Measurements from ENCODE around the gene SH3PXD2A.
"Not testable (repeated sequence)": the region's sequence is repeated elsewhere in the genome, so short reads cannot be mapped to it uniquely, and the experiment has no call there.

The SH3PXD2A gene

GRCh38 chr10:103651783-103652476, 203.4 kb downstream of the SH3PXD2A start:
- DNase-seq (ENCODE audit: low read depth in 1 of 2, low spot score in 1 of 2): no peak

- DNase-seq (ENCODE audit: low read depth in 1 of 2, low spot score in 1 of 2): no peak
Observed at GRCh38 chr10:103651333-103651732, 204.0 kb downstream of the SH3PXD2A start.

- DNase-seq (ENCODE audit: low read depth in 1 of 2, low spot score in 1 of 2): no peak
Observed at GRCh38 chr10:103649654-103650423, 205.5 kb downstream of the SH3PXD2A start.

- DNase-seq (ENCODE audit: low read depth in 1 of 2, low spot score in 1 of 2): no peak
Observed at GRCh38 chr10:103648636-103649532, 206.5 kb downstream of the SH3PXD2A start.

GRCh38 chr10:103648251-103648635, 207.1 kb downstream of the SH3PXD2A start:
- no peak for DNase-seq (ENCODE audit: low read depth in 1 of 2, low spot score in 1 of 2)

GRCh38 chr10:103646304-103646703, 209.1 kb downstream of the SH3PXD2A start:
- DNase-seq (ENCODE audit: low read depth in 1 of 2, low spot score in 1 of 2): no peak

GRCh38 chr10:103645141-103646054, 210.0 kb downstream of the SH3PXD2A start:
- no peak for DNase-seq (ENCODE audit: low read depth in 1 of 2, low spot score in 1 of 2)

GRCh38 chr10:103643381-103643780, 212.0 kb downstream of the SH3PXD2A start:
- no peak for DNase-seq (ENCODE audit: low read depth in 1 of 2, low spot score in 1 of 2)

GRCh38 chr10:103641326-103641725, 214.1 kb downstream of the SH3PXD2A start:
- DNase-seq (ENCODE audit: low read depth in 1 of 2, low spot score in 1 of 2): no peak

- DNase-seq (ENCODE audit: low read depth in 1 of 2, low spot score in 1 of 2): no peak
Observed at GRCh38 chr10:103640436-103641181, 214.8 kb downstream of the SH3PXD2A start.

GRCh38 chr10:103638948-103639347, 216.4 kb downstream of the SH3PXD2A start:
- DNase-seq (ENCODE audit: low read depth in 1 of 2, low spot score in 1 of 2): no peak

GRCh38 chr10:103637927-103638557, 217.3 kb downstream of the SH3PXD2A start:
- DNase-seq (ENCODE audit: low read depth in 1 of 2, low spot score in 1 of 2): no peak

- DNase-seq (ENCODE audit: low read depth in 1 of 2, low spot score in 1 of 2): no peak
Observed at GRCh38 chr10:103637011-103637410, 218.4 kb downstream of the SH3PXD2A start.

GRCh38 chr10:103636492-103636891, 218.9 kb downstream of the SH3PXD2A start:
- no peak for DNase-seq (ENCODE audit: low read depth in 1 of 2, low spot score in 1 of 2)

- DNase-seq (ENCODE audit: low read depth in 1 of 2, low spot score in 1 of 2): no peak
Observed at GRCh38 chr10:103635580-103635979, 219.8 kb downstream of the SH3PXD2A start.

GRCh38 chr10:103633846-103634245, 221.5 kb downstream of the SH3PXD2A start:
- no peak for DNase-seq (ENCODE audit: low read depth in 1 of 2, low spot score in 1 of 2)

- DNase-seq (ENCODE audit: low read depth in 1 of 2, low spot score in 1 of 2): not testable (repeated sequence)
Observed at GRCh38 chr10:103632871-103633270, 222.5 kb downstream of the SH3PXD2A start.

- no peak for DNase-seq (ENCODE audit: low read depth in 1 of 2, low spot score in 1 of 2)
Observed at GRCh38 chr10:103632247-103632642, 223.1 kb downstream of the SH3PXD2A start.

- DNase-seq (ENCODE audit: low read depth in 1 of 2, low spot score in 1 of 2): no peak
Observed at GRCh38 chr10:103630156-103630555, 225.2 kb downstream of the SH3PXD2A start.
